Mammary epithelial cell (primary cell): ENCODE results near the gene KCNMA1.

ENCODE experiments used
- CTCF ChIP-seq, 2 donors: IDR thresholded peaks in 1 of 2; conservative IDR thresholded peaks in 1 of 2; 2 replicates each; pipeline ENCODE4 v1.5.1; 2011 to 2012; ENCODE audit warnings: inconsistent platforms in 2 of 2, low read length in 2 of 2, mild to moderate bottlenecking in 2 of 2, control low read depth in 1 of 2, low read depth in 1 of 2; ENCODE audit not compliant: insufficient read depth in 1 of 2; ENCODE audit errors: extremely low read depth in 1 of 2
- EZH2 ChIP-seq: IDR thresholded peaks from 2 replicates; pipeline ENCODE4 v1.6.1; 2012; ENCODE audit warnings: low read length, inconsistent platforms, borderline replicate concordance

DNA sequence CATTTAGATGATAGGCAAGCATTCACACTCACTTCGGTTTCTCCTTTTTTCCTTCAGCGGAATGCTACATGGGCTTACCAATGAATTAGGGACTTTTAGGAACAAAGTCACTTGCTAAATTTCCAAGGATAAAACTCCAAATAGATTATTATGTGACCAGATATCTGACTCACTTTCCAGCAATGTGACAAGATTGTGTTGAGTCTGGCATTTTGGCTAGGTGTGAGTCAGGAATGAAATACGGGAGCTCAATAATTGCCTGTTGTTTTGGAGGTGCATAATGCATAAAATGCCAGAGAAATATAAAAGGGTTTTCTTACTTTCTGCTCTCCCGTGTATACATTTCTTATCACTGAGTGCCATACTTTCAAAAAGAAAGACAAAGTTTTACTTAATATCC is 721.1 kb downstream of the KCNMA1 start:
- TF ChIP-seq CTCF (conservative IDR thresholded peaks at IDR 0.05 in 1 of 2, IDR thresholded peaks at IDR 0.05 in 1 of 2; ENCODE audit: extremely low read depth in 1 of 2, insufficient read depth in 1 of 2, low read depth in 1 of 2, low read length in 2 of 2) (no peak), EZH2 (no peak)
